NCI-H69 (cell line): ENCODE measurements around the gene SLC36A2.
"Not testable (repeated sequence)": the region's sequence is repeated elsewhere in the genome, so short reads cannot be mapped to it uniquely, and the experiment has no call there.

ENCODE experiments used
- DNase-seq: peaks from one replicate; lab custom pipeline; 2025; lab: John Stamatoyannopoulos, UW

The SLC36A2 gene

DNA sequence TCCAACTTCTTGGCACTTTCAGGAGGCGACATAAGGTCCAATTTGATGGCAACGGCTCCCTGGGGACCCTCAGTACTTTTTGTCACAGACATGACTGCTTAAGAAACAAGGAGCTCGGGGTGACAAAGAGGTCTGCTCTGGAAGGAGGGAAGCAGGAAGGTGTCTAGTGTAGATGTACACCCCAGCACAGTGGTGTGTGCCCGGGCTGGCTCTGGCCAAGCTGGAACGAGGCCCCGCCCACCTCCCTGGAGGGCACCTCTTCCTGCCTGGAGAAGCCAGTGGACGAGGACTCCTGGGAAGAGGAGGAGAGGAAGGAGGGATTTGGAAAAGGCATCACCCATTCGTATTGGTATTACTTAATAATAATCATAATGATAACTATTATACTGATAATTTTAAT lies at the start of gene SLC36A2:
TSS of gene SLC36A2 (minus strand) at position 191 of the 400 bp plus-strand sequence. CDS start at position 92, 99 bp downstream.
- DNase-seq, result no peak

DNA sequence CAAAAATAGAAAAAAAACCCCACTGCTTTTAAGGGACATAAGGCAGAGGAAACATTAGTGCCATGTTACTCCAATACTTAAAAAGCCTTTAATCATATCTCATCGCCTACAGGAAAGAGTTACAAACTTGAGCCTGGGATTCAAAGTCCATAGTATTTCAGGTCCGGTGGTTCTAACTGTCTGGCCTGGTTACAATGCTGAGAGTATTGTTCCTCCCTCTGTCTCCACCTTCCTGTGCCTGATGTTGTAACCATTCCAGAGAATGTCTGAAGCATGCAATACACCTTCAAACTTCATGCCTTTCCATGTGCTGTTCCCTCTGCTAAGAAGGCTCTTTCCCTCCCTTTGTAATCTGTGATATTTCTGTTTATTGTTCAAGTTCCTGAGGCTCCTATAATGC lies 41.6 kb upstream of the SLC36A2 start:
- no peak for DNase-seq

DNA sequence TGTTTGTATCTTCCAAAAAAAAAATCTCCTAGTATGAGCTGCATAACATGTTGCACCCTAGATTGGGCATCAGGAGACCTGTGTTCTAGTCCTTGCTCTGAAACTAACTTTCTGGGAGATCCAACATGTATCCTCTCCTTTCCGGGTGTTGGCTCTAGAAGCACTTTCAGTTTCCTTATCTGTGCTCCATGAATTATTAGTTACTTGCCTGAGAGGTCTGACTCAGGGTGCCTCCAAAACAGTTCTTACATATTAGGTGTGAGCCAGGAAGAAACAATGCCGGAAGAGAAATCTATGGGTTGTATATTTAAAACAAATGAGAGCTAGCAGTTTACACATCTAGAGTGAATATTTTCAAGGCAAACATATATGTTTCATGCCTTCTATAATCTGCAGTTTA lies 36.7 kb upstream of the SLC36A2 start:
- DNase-seq, result no peak

DNA sequence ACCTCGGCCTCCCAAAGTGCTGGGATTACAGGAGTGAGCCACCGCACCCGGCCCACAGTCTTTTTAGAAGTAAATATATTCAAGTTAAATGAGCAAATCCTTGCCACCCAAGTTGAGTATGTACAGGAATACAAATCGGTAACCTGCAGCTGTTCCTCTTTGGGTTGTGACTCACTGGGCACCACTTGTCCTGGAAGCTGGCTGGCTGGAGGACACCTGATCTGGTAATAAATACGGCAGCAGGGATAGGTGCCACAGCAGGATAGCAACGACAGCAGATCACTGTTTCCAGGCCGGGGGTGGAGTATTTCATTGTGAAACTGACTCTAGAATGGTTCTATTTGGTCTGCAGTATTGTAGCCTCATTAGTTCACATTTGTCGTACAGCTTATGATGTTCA lies 35.7 kb upstream of the SLC36A2 start:
- no peak for DNase-seq

DNA sequence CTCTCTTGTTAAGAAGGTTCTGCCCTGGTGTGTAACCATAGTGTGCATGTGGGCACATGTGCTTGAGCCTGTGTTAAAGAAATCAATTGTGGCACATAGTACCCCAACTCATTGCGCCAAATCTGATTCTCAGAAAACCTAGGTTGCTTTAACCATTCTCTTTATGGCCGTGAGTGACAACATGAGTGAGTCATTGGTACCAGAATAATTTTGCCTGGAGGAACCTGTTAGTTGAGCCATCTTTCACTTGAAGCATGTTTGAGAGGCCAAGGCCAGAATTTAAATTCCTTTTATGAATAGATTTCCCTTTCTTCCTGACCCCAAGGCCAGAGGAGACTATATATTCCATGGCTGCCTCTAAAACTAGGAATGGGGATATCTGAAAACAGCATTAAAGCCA lies 35.2 kb upstream of the SLC36A2 start:
- DNase-seq, result no peak

DNA sequence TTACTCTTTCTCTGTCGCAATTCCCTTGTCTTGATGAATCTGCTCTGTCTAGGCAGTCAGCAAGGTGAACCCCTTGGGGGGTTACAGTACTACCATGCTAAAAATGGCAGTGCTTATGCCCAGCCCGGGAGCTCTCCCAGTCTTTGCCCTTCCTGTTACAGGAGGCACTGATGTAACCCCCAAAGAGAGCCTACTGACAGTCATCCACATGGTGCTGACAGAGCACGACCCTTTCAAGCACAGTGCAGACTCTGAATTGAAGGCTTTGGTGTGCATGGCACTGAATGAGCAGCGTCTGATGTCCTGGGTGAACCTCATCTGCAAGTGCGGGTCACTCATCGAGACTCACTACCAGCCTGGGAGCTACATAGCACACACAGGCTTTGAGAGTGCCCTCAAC lies 34.5 kb upstream of the SLC36A2 start:
- DNase-seq, result no peak

DNA sequence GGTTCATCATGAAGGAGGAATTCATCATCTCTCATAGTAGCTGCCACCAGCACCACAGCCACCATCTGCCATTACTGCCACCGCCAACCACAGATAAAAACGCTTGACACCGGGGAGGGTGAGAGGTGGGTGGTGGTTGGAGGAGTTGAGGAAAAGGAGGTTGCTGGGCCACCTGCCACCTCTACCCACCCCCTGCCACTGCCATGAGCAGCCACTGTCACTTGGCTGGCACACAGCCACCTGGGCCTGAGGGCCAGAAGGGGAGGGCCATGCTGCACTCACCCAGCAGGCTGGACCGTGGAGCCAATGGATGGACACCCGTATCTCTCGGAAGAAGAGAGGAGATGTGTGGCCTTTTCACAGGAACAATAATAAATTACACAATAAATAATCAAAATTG lies 31.3 kb upstream of the SLC36A2 start:
- no peak for DNase-seq

DNA sequence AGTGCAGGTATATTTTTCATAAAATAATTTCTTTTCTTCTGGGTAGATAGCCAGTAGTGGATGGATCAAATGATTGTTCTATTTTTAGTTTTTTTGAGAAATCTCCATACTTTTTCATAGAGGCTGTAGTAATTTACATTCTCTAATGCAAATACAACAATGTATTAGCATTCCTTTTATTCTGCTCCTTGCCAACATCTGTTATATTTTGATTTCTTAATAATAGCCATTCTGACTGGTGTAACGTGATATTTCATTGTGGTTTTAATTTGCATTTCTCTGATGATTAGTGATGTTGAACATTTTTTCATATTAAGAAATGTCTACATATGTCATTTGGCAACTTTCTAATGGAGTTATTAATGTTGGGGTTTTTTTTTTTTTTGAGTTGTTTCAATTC lies 27.2 kb upstream of the SLC36A2 start:
- DNase-seq, result no peak

DNA sequence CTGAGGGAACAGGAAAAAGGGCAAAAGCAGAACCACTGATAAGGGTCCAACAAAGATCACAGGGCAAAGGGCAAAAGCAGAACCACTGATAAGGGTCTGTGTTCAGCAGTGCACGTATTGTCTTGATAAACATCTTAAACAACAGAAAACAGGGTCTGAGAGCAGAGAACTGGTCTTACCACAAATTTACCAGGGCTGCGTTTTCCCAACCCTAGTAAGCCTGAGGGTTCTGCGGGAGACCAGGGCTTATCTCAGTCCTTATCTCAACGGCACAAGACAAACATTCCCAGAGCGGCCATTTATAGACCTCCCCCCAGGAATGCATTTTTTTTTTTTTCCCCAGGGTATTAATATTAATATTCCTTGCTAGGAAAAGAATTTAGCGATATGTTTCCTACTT lies 19.7 kb upstream of the SLC36A2 start:
- not testable (repeated sequence) for DNase-seq

DNA sequence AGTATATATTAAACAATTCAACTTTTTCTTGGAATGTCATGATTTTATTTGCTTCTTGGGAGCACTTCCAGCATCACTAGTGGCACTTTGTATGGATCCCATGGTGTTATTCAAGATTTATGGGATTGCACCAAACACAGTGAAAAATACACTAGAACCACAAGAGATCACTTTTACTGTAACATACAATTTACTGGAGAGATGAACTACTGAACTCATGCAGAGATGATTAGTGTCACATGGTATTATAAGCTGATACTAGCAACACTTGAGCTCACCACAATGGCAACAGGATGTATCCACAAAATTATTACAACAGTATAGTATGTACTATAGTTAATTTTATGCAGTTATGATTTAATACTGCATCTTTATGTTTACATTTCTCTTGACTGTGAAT lies 16.3 kb upstream of the SLC36A2 start:
- no peak for DNase-seq

DNA sequence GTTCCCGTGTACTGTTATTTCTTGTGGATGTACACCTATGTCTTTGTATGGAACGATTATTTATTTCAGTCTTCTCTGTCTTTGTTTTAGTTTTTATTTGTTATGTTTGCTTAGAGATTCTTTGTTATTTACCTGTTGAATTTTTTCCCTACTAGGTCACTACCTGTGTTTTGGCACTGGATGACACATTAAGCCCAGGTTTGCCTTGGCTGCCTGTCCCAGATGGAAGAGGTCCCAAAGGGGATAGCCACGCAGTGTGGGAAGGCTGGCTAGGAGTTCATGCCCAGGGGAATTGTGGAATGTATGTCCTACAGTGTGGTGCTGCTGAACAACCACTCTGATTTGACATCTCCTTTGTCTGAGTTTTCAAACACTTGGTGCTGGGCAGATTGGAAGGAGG lies 15.6 kb upstream of the SLC36A2 start:
- DNase-seq, result no peak

DNA sequence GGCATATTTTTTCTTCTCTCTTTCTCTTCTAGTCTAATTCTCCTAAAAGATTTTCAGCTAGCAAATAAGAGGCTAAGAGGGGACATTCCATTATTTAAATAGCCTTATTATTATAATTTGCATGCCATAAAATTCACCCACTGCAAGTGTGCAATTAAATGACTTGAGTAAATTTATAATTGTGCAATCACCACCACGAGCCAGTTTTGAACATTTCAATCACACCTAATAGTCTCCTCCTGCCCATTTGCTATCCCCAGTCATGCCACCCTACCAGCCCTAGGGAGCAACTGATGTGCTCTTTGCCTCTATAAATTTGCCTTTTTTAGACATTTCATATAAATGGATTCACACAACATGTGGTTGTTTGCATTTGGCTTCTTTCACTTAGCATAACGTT lies 12.0 kb upstream of the SLC36A2 start:
- DNase-seq, result no peak

DNA sequence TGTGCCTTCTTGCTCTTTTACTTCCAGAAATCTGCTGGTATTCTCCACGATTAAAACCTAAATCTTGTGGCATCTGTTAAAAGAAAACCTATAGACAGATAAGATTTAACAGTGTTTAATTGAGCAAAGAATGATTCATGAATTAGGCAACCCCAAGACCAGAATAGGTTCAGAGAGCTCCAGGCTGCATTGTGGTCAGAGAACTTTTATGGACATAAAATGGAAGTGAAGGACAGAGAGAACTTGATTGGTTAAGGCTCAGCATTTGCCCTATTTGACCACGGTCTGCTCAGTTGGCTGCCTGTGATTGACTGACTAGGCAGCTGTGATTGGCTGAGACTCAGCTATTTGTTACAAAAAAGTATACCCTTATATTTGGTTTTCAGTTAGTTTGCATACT lies 10.4 kb upstream of the SLC36A2 start:
- DNase-seq, result no peak

DNA sequence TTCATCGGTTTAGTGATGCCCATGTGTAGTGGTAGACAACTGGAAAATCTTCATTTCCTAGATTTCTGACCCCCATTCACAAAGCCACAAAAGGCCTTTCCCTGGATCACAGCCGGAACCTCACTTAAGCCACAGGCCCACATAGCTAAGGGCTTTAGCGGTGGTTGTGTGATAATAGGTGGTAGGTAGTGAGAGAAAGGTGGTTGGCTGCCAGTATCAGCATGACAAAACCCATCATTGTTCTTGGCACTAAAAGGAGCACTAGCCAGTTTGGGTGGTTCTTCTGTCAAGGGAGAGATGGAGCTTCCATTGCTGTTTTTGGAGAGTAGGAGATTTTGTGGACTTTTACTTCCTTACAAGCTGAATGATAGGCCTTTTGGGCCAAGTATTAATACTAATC lies 9.7 kb upstream of the SLC36A2 start:
- no peak for DNase-seq

DNA sequence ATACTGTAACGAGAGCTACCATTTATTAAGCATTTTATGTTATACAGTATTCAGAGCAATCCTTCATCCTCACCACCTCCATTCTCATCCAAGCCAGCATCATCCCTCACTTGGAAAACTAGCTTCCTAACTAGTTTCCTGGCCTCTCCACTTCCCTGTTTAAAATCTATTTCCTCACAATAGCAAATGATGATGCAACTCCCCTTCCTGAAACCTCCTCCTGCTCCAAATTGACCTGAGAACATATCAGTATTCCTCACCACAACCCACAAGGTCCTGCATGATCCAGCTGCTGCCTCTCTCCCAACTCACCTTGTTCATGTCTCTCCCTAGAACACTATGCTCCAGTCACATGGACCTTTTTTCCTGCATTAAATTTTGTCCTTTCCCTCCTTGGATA lies 4.3 kb upstream of the SLC36A2 start:
- no peak for DNase-seq

DNA sequence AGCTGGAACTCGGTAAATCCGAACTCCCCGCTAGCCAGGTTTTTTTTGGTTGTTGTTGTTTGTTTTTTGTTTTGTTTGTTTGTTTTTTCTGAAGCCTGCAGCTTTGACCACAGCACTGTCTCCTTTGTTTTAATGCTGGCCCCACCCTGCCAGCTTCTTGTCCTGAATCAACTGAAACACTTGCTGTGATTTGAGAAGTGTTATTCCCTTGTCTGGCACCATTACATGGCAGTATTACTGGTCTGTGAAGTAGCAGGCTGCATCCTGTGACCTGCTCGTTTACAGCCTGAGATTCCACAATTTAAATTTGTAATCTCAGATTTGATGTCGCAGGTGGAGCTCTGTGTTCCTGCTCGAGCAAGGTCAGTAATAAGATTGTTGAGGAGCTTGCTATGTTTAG lies 1.4 kb upstream of the SLC36A2 start:
- no peak for DNase-seq

DNA sequence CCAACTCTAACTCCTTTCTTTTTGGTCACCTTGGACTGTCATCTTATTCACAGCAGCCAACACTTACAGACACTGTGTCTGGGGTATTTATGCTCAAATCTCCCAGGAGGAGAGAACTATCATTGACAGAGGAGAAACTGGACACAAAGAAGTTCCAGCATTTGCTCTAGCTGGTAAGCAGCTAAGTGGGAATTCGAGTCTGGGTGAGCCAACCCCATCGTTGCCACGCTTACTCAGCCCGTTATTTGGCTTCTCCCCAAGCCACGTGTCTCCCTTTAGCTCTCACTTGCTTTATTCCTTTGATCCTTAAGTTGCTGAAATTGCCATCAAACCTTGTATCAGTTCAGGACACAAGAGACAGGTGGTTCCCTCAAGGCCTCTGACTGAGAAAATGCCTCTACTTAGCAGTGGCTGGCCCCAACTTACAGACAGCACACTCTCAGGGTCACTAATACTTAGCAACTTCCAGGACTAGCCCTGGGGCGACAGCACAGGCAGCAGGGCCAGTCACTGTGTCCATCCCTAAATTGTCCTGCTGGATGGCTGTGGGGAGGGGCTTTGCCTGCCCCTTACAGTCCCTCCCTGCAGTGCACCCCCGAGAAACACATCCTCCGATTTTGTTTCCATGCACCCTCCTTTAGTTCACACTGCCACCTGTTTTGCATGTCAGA lies 1.4 kb downstream of the SLC36A2 start:
- DNase-seq, result no peak

DNA sequence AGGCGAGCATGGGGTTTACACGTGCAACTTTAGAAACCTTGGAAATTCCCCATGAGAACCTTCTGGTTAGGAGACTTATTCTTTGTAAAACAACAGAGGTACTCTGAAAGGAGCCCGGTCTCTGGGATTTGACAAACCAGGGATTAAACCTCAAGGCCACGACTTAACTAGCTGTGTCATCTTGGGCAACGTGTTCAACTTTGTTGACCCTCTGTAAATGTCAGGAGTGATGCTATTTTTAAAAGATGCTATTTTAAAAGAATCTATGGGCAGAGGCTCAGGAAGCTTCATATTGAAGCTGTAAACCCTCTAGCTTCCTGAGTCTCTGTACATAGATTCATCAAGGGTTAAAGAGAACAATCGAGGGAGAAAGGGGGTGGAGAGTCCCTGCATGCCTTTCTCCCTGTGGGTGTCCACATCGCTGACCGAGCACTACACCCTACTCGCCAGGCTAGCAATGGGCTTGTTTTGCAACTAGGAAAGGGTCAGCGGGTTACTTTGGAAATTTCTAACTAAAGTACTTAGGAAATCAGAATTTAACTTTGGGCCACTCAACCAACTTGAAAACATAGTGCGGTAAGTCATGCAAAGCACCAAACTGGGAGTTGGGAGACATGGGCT lies 2.1 kb downstream of the SLC36A2 start:
- no peak for DNase-seq

DNA sequence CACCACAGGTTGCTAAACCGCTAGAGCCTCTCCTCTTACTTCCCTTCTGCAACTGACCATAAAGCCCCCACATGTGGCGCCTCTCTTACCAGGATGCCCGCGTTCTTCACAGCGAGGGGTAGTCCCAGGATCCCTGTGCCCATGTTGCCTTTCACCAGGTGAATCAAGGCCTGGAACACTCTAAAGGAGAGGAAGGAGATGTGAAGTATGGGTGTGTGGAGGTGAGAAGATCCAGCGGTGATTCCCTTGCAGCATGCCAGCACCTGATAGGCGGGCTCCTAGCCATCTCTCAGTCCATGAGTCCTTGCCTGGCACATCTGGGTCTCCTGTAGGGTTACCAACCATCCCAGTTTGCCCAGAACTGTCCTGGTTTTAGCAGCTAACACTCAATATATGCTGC lies 3.3 kb downstream of the SLC36A2 start:
- DNase-seq, result no peak

DNA sequence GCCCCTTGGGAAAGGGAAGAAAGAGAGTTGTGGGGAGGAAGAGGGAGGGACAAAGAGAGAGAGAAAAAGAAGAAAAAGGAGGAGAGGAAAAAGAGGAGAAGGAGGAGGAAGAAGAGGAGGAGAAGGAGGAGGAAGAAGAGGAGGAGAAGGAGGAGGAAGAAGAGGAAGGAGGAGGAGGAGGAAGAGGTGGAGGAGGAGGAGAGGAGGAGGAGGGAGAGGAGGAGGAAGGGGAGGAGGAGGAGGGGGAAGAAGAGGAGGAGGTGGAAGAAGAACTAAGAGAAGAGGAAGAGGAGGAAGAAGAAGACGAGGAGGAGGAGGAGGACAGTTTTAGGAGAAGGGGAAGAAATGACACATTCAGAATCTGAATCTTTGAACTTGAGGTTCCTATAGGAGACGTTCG lies 7.4 kb downstream of the SLC36A2 start:
- no peak for DNase-seq

DNA sequence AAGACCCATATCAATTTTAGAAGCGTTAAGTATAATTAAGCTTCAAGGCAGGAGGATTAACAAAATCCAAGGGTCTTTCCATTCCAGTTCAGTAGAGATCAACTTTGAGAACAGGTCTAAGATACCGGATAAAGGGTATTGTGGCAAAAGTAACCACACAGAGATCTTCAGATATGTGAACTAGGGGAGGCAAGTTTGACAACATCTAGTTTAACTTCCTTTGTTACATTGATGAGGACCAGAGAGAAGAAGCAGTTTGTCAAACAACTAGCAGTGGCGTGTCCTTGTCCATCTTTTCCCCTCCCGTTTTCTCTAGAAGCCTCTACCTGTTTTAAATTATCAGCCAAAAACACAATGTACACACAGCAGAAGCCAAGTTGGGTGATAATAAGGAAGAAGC lies 8.6 kb downstream of the SLC36A2 start:
- DNase-seq, result no peak

DNA sequence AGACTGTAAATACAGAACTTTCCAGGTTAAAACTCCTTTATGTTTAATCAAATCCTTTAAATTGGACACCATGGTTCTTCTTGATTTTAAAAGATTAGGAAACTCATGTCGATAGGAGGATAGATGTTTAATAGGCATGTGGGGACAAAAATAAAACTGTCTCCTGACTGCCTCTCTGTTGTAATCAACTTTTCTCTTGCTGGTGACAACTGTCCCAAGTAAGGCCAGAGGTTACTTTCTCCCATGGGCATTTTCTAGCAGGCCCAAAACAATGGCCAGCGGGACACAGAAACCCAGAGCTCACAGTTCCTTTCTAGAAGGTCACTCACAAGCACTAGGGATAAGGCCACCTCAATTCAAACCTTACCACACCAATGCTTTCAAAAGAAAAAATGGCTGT lies 14.5 kb downstream of the SLC36A2 start:
- DNase-seq, result no peak

DNA sequence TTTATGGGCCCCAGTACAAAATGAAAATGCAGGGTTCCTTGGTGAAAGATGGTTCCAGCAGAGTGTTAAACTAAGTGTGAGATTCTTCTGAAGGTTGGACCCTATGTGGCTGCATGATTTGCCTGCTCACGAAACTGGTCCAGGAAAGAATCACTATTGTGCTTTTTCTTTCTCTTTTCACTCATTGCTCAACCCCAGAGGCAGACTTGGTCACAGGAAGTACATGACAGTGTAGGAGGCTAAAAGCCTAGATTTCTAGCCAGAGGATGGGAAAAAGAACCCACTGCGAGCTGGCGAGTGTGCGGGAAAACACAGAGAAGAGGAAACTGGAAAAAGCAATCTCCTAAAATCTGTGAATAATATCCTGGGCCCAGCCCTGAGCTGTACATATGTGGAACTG lies 18.6 kb downstream of the SLC36A2 start:
- no peak for DNase-seq

DNA sequence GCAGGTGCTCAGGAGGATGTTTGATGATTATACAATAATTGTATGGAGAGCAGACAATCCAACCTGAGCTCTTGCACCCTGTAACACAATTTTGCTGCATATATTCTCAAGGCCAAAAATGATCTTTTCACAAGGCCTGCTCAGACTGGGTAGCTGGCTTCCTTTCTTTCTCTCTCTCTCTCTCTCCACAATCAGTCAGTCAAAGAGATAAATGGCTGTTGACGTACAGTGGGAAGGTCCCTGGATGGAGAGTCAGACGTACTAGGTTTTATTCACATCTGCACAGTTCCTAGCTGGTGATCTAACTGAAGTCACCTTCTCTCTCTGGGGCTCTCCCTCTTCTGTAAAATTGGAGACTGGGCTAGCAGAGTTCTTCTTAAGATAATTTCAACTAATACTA lies 19.8 kb downstream of the SLC36A2 start:
- DNase-seq, result no peak
